ENCODE measurements around the gene DOCK2.

DNA sequence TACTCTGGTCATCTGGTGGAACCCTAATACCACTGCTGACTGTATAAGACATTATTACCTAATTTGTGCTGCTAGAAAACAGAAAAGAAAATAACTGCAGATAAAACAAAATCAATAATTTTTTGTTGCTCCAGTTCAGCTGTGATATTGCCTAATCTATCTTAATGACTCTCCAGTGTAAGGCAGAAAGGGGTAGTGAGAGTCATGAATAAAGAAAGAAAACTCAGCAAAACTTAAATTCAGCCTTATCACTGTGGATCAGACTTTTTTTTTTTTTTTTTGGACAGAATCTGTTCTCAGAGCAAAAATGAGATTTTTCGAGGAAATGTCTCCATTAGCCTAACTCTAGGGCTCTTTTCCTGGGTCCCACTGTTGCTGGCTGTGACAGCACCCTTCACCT, 1.1 kb upstream of the DOCK2 start:
- TF ChIP-seq, protein P1, sequence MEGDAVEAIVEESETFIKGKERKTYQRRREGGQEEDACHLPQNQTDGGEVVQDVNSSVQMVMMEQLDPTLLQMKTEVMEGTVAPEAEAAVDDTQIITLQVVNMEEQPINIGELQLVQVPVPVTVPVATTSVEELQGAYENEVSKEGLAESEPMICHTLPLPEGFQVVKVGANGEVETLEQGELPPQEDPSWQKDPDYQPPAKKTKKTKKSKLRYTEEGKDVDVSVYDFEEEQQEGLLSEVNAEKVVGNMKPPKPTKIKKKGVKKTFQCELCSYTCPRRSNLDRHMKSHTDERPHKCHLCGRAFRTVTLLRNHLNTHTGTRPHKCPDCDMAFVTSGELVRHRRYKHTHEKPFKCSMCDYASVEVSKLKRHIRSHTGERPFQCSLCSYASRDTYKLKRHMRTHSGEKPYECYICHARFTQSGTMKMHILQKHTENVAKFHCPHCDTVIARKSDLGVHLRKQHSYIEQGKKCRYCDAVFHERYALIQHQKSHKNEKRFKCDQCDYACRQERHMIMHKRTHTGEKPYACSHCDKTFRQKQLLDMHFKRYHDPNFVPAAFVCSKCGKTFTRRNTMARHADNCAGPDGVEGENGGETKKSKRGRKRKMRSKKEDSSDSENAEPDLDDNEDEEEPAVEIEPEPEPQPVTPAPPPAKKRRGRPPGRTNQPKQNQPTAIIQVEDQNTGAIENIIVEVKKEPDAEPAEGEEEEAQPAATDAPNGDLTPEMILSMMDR (IDR thresholded peaks at IDR 0.05), result no peak
- TF ChIP-seq, protein P2, sequence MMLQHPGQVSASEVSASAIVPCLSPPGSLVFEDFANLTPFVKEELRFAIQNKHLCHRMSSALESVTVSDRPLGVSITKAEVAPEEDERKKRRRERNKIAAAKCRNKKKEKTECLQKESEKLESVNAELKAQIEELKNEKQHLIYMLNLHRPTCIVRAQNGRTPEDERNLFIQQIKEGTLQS (CRISPR knock-in tag; conservative IDR thresholded peaks at IDR 0.05), result no peak

All from WTC11 (cell line).